GM19240 (cell line): Measurements from ENCODE around the gene SMYD3.
"Not testable (repeated sequence)": the region's sequence is repeated elsewhere in the genome, so short reads cannot be mapped to it uniquely, and the experiment has no call there.

Experiments used
- DNase-seq: peaks from one replicate; pipeline ENCODE4 v3.0.0; 2011; ENCODE audit warnings: low spot score; ENCODE audit not compliant: insufficient read length

The SMYD3 gene

GRCh38 chr1:245748646-245749045 lies 758.4 kb downstream of the SMYD3 start:
- DNase-seq = no peak

GRCh38 chr1:245748240-245748639 lies 758.8 kb downstream of the SMYD3 start:
- no peak for DNase-seq

- no peak for DNase-seq
These were observed 764.2 kb downstream of the SMYD3 start for GRCh38 chr1:245742896-245743295.

- not testable (repeated sequence) for DNase-seq
These were observed 766.7 kb downstream of the SMYD3 start for GRCh38 chr1:245740336-245740735.

GRCh38 chr1:245730801-245731200 lies 776.3 kb downstream of the SMYD3 start:
- DNase-seq = no peak

GRCh38 chr1:245728035-245728434 lies 779.0 kb downstream of the SMYD3 start:
- DNase-seq = not testable (repeated sequence)

- no peak for DNase-seq
These were observed 785.6 kb downstream of the SMYD3 start for GRCh38 chr1:245721488-245721887.

GRCh38 chr1:245718951-245719350 lies 788.1 kb downstream of the SMYD3 start:
- no peak for DNase-seq

- DNase-seq = no peak
These were observed 789.0 kb downstream of the SMYD3 start for GRCh38 chr1:245718123-245718522.

- DNase-seq = no peak
These were observed 789.5 kb downstream of the SMYD3 start for GRCh38 chr1:245717611-245718010.

- no peak for DNase-seq
These were observed 790.5 kb downstream of the SMYD3 start for GRCh38 chr1:245716561-245716960.

GRCh38 chr1:245715970-245716369 lies 791.1 kb downstream of the SMYD3 start:
- no peak for DNase-seq

GRCh38 chr1:245715291-245715701 lies 791.8 kb downstream of the SMYD3 start:
- no peak for DNase-seq

GRCh38 chr1:245714027-245714426 lies 793.1 kb downstream of the SMYD3 start:
- DNase-seq = not testable (repeated sequence)

- no peak for DNase-seq
These were observed 795.8 kb downstream of the SMYD3 start for GRCh38 chr1:245710961-245711903.

- no peak for DNase-seq
These were observed 799.1 kb downstream of the SMYD3 start for GRCh38 chr1:245707941-245708340.

GRCh38 chr1:245704765-245705164 lies 802.3 kb downstream of the SMYD3 start:
- no peak for DNase-seq

GRCh38 chr1:245704341-245704740 lies 802.7 kb downstream of the SMYD3 start:
- DNase-seq = no peak

- no peak for DNase-seq
These were observed 804.7 kb downstream of the SMYD3 start for GRCh38 chr1:245702346-245702745.

GRCh38 chr1:245701631-245702030 lies 805.4 kb downstream of the SMYD3 start:
- no peak for DNase-seq

GRCh38 chr1:245700631-245701030 lies 806.4 kb downstream of the SMYD3 start:
- DNase-seq = no peak
